ENCODE results near the gene UBAC1.
"Not testable (repeated sequence)": the region's sequence is repeated elsewhere in the genome, so short reads cannot be mapped to it uniquely, and the experiment has no call there.

UBAC1 gene

DNA sequence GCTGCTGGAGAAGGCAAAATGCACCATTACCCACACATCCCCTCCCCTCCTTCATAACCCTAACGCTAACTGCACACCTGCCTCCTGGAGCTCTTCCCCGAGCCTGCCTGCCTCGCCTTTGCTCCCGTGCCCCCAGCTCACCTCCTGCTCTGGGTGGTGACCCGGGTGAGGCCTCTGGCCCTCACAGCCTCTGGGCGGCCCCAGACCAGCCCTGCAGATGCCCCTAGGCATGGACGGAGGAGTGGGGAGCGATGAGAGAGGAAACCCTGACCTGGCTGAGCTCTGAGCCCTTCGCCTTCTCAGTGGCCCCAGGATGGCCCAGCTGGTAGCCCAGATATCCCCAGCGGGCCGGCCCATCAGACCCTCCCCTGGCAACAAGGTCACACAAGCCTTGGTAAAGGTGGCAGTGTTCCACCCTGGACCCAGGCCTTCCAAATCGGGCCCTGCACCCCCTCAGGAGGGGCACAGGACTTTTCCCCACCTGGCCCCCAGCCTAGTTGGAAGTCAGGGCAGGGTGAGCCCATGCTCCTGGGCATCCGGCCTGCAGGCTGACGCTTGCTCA lies 39.3 kb downstream of the UBAC1 start:
- DNase-seq (ENCODE audit: low spot score) = no peak

DNA sequence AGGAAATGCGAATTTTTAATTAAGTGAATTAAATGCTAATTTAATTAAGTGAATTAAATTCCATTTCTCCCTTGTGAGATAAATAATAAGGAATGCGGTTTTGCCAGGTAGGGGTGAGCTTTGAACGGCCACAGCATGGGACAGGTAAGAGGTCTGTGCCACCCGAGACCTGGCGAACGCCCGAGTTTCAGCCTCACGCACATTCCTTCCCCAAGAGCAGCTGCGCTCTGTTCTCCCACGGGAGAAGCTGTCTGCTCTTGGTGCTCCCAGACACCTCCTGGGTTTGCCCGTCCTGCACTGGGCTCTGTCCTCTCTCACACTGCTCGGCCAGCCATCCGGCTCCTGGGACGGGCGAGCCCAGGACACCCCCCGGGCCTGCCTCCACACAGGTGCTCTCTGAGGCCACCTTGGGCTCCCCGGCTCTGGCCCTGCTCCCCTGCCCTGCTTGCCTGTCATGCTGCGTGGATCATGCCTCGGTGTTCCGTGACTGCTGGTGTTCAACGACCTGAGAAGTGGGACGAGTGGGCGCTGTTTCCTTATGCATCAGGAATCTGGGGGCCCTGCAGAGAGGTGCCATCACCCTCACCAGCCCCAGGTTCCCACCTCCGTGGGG lies 40.1 kb downstream of the UBAC1 start:
- DNase-seq (ENCODE audit: low spot score) = no peak

DNA sequence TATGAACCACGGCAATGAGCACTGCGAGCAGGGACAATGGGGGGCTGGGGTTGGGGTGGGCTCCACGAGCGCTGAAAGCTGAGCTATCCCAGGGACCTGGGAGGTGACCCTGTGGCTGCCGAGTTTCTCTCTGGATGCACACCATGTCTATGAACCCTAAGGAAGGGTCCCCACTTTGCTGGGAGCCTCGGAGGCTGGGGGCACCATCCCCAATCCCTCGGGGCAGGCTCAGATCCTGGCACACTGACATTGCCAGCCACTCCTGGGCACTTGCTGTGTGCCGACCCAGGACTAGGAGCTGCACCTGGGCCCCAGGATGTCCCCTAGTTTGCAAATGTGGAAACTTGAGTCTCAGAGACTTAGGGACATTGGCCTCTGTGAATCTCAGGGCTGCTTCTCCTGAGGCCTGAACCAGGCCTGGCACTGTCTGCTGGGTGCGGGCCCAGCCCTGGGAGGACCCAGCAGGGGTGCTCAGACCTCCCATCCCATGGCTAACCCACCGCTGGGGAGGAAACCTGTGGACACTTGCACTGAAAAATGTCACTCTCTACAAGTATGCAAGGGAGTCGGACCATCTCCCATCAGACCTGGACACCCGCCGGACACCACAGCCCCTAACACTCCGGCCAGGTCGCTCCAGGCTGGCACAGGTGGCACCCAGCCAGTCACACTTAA lies 40.8 kb downstream of the UBAC1 start:
- no peak for DNase-seq (ENCODE audit: low spot score)

DNA sequence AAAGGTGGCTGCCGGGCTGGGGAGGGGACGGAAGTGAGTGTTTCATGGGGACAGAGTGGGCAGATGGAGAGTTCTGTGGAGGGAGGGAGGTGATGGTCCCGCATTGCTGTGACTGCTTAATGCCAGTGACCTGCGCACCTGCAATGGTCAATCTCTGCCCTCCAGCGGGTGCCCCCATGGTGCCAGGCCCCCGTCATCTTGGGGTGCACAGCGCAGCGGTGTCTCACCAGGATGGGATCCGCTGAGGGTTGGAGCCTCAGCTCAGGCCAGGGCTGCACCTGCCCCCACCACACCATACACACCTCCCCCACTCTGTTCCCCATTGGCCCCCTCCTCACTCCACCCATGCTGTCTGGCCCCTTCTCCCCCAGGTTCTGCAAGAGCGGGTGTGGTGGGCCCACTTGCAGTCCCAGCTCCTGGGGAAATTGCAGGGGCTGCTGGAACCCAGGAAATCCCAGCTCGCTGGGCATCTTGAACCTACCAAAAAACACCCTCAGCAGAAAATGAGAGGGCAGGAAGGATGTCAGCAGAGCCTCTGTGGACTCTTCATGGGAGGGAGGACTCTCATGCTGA lies 41.8 kb downstream of the UBAC1 start:
- no peak for DNase-seq (ENCODE audit: low spot score)

DNA sequence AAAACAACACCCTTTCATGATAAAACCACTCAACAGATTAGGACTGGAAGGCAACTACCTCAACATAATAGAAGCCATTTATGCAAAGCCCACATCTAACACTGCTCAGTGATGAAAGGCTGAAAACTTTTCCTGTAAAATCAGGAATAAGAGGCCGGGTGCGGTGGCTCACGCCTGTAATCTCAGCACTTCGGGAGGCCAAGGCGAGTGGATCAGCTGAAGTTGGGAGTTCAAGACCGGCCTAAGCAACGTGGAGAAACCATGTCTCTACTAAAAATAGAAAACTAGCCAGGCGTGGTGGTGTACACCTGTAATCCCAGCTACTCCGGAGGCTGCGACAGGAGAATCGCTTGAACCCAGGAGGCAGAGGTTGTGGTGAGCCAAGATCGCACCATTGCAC lies 44.9 kb downstream of the UBAC1 start:
- DNase-seq (ENCODE audit: low spot score) = not testable (repeated sequence)

DNA sequence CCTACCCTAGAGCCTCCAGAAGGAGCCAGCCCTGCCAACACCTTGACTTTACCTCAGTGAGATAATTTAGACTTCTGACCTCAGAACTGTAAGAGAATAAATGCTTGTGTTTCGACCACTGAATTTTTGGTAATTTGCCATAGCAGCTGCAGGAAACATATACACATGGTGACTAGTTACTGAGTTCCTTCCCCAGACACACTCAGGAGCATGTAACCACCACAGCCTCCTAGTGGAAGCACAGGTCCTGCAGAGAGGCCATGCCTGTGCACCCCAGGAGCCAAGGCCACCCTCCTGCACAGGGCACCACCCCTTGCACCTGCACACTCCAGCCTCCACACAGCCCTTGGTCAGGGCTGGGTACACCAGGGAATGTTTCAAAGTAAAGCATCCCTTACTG lies 46.3 kb downstream of the UBAC1 start:
- DNase-seq (ENCODE audit: low spot score) = no peak

DNA sequence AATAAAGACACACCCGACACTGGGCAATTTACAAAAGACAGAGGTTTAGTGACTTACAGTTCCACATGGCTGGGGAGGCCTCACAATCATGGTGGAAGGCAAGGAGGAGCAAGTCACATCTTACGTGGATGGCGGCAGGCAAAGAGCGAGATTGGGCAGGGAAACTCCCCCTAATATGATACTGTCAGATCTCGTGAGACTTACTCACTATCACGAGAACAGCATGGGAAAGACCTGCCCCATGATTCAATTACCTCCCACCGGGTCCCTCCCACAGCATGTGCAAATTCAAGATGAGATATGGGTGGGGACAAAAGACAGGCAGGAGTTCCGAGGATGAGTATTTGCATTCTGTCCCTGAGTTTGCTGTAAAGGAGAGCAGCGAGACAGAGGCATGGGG lies 49.9 kb downstream of the UBAC1 start:
- DNase-seq (ENCODE audit: low spot score) = not testable (repeated sequence)

DNA sequence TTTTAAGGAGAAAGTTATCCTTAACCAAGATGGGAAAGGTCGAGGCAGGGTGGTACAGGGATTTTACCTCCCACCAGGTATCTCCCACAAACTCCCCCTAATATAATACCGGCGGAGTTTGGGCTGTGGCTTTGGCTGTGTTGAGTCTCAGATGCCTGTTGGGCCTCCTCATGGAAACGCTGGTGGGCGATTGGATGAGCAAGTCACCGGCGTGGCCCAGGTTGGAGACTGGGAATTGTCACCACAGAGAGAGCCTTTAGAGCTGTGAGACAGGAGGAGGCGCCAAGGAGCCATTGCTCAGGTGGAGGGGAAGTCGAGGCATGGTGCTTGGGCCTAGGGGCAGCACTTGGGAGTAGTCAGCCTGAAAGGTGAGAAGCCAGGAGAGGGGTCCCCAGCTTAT lies 50.4 kb downstream of the UBAC1 start:
- no peak for DNase-seq (ENCODE audit: low spot score)

DNA sequence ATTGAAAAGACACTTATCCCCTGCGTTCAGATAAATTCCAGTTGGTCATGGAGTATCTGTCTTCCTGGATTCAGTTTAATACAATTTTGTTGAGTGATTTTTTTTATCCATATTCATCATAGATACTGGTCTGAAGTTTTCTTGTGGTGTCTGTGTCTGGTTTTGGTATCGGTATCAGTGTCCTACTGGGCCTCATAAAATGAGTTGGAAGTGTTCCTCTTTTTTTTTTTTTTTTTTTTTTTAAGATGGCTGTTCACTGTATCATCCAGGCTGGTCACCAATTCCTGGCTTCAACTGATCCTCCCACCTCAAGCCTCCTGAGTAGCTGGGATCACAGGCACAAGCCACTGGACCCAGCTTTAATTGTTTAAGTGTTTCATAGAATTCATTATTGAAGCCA lies 51.0 kb downstream of the UBAC1 start:
- DNase-seq (ENCODE audit: low spot score) = no peak

DNA sequence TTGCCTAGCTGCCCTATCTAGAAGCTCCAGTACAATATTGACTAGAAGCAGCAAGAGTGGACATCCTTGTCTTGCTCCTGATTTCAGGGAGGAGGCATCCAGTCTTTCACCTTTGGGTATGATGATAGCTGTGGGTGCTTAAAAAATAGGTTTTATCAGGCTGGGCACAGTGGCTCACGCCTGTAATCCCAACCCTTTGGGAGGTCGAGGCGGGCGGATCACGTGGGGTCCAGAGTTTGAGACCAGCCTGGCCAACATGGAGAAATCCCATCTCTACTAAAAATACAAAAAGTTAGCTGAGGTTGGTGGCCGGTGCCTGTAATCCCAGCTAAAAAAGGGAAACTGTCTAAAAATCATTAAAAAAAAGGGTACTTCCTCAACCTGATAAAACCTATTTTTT lies 51.8 kb downstream of the UBAC1 start:
- DNase-seq (ENCODE audit: low spot score) = no peak

DNA sequence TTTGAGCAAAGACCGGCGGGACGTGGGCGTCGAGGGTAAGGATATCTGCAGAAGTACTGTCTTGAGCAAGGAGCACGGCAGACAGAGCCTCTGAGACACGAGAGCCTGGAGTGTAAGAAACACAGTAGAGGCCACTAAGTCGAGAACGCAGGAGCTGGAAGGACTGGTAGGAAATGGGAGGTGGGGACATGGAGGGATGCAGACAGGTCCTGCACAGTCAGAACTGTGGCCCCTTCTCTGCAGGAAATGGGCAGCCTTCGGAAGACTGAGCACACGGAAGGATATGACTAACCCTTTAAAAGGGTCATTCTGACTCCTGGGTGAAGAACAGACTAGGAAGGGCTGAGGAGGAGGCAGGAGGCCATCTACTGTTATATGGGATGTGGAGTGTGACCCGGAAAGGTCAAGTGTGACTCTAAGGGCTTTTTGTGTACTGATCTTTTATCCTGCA lies 52.4 kb downstream of the UBAC1 start:
- DNase-seq (ENCODE audit: low spot score) = no peak

DNA sequence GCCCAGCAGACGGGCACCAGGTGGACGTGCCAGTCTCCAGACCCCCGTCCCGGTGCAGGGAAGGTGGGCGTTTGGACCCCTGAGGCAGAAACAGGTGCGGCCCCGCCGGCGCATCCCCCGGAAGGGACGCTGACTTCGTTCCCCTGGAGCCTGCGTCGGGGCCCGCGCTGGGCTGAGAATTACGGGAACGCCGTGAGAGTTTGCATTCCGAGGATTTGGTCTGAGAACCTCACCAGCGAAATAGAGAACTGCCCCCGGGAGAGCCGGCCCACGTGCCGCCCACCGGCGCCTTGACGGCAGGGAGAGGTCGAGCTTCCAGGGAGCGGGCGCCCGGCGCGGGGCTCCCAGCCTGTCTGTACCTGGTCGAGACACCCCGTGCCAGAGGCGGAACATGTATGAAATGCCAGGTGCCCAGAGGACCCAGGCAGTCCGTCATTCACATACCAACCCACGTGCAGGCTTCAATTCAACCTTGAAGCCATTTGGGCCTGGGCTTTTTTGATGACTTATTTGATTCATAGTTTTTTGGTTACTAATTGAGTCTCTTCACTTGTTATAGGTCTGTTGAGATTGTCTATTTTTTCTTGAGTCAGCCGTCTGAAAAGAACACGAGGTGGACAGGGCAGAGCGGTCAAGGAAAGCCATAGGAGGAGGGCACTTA lies 53.0 kb downstream of the UBAC1 start:
- DNase-seq (ENCODE audit: low spot score) = no peak

DNA sequence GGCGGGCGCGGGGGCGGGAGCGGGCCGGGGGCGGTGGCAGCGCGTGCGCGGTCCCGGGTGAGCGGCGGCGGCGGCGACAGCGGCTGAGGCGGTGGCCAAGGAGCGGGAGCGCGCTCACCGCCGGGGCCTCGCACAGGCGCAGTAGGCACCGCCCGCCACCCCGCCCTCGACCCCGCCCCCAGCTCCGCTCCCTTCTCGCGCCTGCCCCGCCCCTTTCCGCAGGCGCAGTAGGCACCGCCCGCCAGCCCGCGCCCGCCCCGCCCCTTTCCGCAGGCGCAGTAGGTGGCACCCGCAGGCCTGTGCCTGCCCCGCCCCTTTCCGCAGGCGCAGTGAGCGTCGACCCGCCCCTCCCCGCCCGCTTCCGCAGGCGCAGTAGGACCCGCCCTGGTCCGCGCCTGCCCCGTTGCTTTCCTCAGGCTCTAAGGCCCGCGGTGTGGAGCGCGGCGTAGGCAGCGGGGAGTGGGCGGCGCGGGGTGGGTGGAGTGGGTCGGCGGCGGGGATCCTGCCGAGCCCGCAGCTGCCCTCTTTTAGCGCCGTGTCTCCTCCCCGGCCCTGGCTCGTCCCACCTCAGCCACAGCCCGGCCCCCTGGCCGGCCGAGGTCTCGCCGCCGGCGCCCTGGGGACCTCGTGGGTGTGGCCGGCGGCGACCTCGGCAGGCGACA lies 53.6 kb downstream of the UBAC1 start, which contains the start of gene CAMSAP1:
CAMSAP1 (minus strand) TSS at position 116 of the 662 bp plus-strand sequence. CDS start 387 bp downstream, outside the sequence.
- peak; percentile 90 for DNase-seq (ENCODE audit: low spot score)

DNA sequence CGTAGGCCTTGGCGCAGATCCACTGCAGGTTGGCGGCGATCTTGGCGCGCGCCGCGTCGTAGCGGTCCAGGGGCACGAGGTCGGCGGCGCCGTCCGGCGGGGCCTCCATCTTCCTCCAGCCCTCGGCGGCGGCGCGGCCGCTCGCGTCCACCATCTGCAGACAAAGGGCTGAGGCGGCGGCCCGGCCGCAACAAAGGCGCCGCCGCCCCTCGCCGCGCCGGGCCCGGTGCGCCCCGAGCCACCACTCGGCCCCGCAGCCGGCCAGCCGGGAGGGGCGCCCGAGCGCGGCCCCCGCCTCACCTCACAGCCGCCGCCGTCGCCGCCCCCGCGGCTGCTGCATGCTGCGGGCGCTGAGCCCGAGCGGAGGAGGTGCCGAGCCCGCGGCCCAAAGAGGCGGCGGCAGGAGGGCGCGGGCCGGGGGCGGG lies 54.2 kb downstream of the UBAC1 start:
- DNase-seq (ENCODE audit: low spot score) = no peak

DNA sequence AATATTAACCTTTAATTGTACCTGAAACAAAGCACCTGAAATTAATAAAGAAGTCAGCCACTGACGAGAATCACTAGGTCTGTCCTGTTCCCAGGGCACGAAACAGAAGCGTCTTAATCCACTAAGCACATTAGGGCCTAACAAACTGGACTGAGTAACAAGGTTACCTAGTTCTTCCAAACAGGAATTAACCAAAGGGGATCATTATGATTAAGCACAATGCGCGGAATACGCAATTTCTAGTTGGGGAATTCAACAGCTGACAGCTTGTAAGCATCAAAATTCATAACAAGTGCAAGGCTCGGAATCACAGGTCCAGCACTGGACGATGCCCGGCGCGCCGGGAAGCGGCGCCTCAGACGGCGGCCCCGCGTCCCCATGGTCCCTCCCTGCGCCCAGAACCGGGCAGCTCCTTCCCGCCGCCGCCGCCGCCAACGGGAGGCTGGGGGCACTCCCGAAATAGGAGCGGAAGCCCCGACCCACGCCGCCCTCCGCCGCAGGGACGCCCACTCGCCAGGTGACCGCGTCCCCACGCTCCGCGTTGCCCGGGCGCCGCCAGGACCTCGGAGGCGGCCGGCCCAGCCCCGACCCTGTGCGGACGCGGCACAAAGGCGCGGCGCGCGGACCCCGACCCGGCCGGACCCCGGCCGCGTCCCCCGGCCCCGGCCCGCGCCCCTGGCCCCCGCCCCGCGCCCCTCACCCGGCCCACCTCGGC lies 54.7 kb downstream of the UBAC1 start:
- DNase-seq (ENCODE audit: low spot score) = peak; percentile 38

DNA sequence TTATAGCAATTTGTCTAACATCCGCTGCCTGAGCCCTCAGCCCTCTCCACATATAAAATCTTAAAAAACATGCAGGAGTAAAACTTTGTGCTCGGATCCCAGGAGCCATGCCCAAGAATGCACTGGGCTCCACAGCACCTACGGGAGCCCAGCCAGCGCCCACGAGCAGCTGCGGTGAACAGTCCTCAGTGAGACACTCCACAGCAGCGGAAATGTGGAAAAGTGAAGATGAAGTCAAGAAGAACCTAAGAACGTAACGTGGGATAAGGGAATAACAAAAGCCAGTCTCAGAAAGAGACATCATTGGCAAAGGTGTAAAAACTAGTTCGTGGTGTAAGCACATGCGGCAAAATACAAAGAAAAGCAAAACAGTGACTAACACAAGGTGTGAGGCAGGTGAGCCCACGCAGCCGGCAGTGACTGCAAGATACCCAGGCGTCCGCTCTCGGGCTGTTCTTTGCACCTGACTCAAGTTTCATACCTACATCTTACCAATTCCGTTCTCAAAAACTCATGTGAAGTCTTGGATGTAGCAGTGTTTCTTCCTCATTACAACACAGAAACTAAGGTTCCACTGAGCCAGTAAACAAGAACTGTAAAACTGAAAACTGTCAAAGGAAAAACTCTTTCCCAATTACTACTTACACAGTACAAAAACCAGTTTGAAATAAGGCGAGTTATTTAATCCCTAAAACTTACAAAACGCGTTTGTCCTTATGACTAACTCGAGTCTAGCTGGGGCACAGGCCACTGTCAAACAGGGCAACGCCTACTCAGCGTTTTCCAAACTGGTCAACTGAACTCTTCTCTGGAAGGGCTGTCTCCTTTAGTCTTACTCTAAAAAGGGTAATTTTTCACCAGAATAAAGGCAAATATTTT lies 55.6 kb downstream of the UBAC1 start:
- no peak for DNase-seq (ENCODE audit: low spot score)

DNA sequence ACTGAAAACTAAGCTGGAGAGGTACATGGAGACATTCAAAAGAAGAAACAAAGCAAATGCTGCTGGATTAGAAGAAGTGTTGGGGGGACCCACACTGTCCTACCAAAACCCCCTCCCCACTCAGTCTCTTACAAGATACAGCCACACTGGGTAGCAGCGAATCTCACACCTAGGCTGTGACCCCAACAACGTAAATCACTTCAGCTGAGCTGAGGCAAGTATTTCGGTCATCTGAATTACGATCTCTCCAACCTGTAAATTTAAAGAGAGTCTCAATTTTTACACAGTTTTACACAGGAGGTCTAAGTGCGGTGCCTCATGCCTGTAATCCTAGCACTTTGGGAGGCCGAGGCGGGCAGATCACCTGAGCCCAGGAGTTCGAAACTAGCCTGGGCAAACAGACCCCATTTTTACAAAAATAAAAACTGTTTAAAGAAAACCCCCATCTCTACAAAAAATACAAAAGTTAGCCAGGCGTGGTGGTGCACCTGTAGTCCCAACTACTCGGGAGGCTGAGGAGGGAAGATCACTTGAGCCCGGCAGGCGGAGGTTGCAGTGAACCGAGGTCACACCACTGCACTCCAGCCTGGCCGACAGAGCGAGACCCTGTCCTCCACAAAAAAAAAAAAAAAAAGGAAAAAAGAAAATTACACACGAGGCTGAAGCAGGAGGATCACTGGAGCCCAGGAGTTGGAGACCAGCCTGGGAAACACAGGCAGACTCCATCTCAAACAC lies 57.2 kb downstream of the UBAC1 start:
- DNase-seq (ENCODE audit: low spot score) = no peak

DNA sequence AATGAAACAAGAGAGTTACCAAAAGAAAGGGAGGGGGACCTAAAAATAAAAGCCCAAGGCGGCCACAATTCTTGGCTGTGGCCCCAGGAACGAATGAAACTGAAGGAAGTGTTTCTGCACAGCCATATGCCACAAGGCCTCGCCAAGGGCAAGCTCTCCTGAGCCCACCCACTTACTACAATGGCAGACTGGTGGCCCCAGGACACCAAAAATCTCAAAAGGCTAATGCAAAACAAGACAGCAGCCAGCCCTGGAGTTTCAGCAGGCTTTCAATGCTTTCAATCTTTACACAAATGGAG lies 57.9 kb downstream of the UBAC1 start:
- DNase-seq (ENCODE audit: low spot score) = no peak

DNA sequence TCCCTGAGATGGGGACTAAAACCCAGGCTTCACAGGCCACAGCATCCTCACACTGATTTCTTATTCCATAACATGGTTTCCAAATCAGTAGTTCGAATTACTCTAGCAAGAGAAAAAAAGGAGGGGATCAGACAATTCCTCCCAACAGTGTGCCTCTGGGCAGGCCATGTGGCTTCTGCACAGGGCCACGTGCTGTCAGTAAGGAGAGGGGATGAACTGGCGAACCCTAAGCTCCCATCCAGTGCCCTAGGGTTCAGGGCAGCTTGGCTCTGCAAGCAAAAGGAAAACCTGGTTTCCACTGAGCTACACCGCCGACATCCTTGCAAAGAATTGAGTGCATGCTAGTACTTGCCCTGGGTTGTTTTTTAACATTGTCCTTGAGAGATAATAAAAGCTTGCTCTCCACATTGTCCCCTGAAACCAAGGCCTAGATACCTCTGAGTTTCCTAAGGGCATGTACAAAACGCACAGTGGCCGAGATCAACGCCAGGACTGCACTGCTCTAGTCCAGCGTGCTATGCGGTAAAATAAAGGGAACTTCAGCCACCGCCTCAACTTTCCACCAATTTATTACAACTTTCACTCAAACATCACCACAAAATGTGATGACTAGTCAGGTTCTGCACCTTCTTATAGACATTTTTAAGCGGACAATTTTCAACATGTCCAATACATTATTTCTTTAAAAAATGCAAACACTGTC lies 58.4 kb downstream of the UBAC1 start:
- no peak for DNase-seq (ENCODE audit: low spot score)
